SU-DHL-6 (cell line): Measurements from ENCODE around the gene USP21.

Source experiments
- CTCF ChIP-seq: fragments of 200-600 bp; sonication (generic); IDR thresholded peaks from one replicate; pipeline ENCODE4 v1.5.1; 2017; ENCODE audit warnings: antibody characterized with exemption, mild to moderate bottlenecking, low read length, moderate library complexity; ENCODE audit not compliant: insufficient read depth, poor library complexity, severe bottlenecking
- EZH2phosphoT487 ChIP-seq: fragments of 200-600 bp; sonication (generic), shearing (Covaris generic); conservative IDR thresholded peaks from 2 replicates; pipeline ENCODE4 v1.6.1; 2018; ENCODE audit warnings: mild to moderate bottlenecking, antibody characterized with exemption, low read length, moderate library complexity, mixed read lengths

GRCh38 chr1:161207173-161207572 lies 47.9 kb downstream of the USP21 start:
- TF ChIP-seq CTCF: no peak
- TF ChIP-seq EZH2phosphoT487: no peak
